GM10248 (cell line): Measurements from ENCODE around the gene SCN1B.

Experiments
- CTCF ChIA-PET: fragments of 300-600 bp; sonication (Branson Sonifier 250); formaldehyde crosslinking; extraction: SDS; loops from one replicate; lab custom pipeline; 2021; ENCODE audit warnings: antibody characterized with exemption; lab: Yijun Ruan, JAX
- POLR2A ChIA-PET: fragments of 350-650 bp; sonication (Branson Sonifier 250); formaldehyde crosslinking; extraction: SDS; loops from one replicate; lab custom pipeline; 2020; ENCODE audit warnings: antibody characterized with exemption; lab: Yijun Ruan, JAX
- DNase-seq: peaks from one replicate; pipeline ENCODE4 v3.0.0; 2012; ENCODE audit errors: extremely low spot score
- CTCF ChIP-seq: IDR thresholded peaks from 2 replicates; pipeline ENCODE4 v1.5.1; 2012; ENCODE audit warnings: mild to moderate bottlenecking, low read depth; ENCODE audit errors: extremely low read depth, missing control alignments, control extremely low read depth

The SCN1B gene

GRCh38 chr19:35083691-35084508 is 53.6 kb downstream of the SCN1B start:
- CTCF ChIA-PET: interaction anchor here (8.3 kb wide), 1 partner anchor 17 kb away, joined by 38 read pairs; no protein-coding TSS in a partner anchor
- no peak for DNase-seq
- TF ChIP-seq CTCF: no peak
- POLR2A ChIA-PET: no interaction called here

- no peak for DNase-seq
- POLR2A ChIA-PET: no interaction called here
- no peak for TF ChIP-seq CTCF
- CTCF ChIA-PET: interaction anchor here (3.4 kb wide), 1 partner anchor 17 kb away, joined by 26 read pairs; no protein-coding TSS in a partner anchor
Measured at GRCh38 chr19:35084509-35084762, 54.2 kb downstream of the SCN1B start.

- ChIA-PET CTCF (interaction anchor here (0.9 to 3.4 kb wide), 8 partner anchors 10 to 56 kb away, joined by 3 to 26 read pairs (median 10); partner anchors contain the start of gene LGI4), POLR2A (no interaction called here)
- DNase-seq: peak; percentile 65
- no peak for TF ChIP-seq CTCF
Measured at GRCh38 chr19:35085947-35086346, 55.7 kb downstream of the SCN1B start.

- CTCF ChIA-PET: interaction anchor here (0.9 to 3.4 kb wide), 8 partner anchors 10 to 55 kb away, joined by 3 to 26 read pairs (median 10); partner anchors contain the start of gene LGI4
- TF ChIP-seq CTCF: no peak
- DNase-seq: no peak
- POLR2A ChIA-PET: interaction anchor here (0.6 kb wide), 1 partner anchor 950 kb away, joined by 4 read pairs; no protein-coding TSS in a partner anchor
Measured at GRCh38 chr19:35086455-35086854, 56.2 kb downstream of the SCN1B start.

- ChIA-PET CTCF (interaction anchor here (0.8 to 3.4 kb wide), 8 partner anchors 12 to 54 kb away, joined by 3 to 26 read pairs (median 10); partner anchors contain the start of gene LGI4), POLR2A (no interaction called here)
- no peak for TF ChIP-seq CTCF
- no peak for DNase-seq
Measured at GRCh38 chr19:35087393-35087792, 57.1 kb downstream of the SCN1B start.

GRCh38 chr19:35088131-35088913 is 58.1 kb downstream of the SCN1B start:
- ChIA-PET CTCF (interaction anchor here (1.2 kb wide), 1 partner anchor 21 kb away, joined by 4 read pairs; no protein-coding TSS in a partner anchor), POLR2A (no interaction called here)
- no peak for TF ChIP-seq CTCF
- DNase-seq: no peak
